Heart left ventricle (tissue), 16 donors: ENCODE measurements around the gene ELFN1. TPM values are rescaled to one million over a fixed set of nuclear protein-coding genes. Genes with fewer than 3 reads are reported as not detected.
A peak's percentile ranks its signal among the peaks of the same experiment; 100 is the strongest.

Source experiments
- ATAC-seq, 4 donors: fragments of 200-7000 bp; cut with Tn5 transposase; one replicate each; pipeline ENCODE4 v1.9.1; 2020 to 2022; ENCODE audit warnings: moderate library complexity in 4 of 4, mild to moderate bottlenecking in 3 of 4, moderate number of reproducible peaks in 1 of 4
- DNase-seq, 5 donors: peaks; one replicate each; pipeline ENCODE4 v3.0.0-alpha.2; 2020
- H3K27ac ChIP-seq, 12 donors: fragments of 200-600 bp; sonication (generic) in 4 of 12; one replicate each; pipeline versions ENCODE4 v1.5.0 to v1.8.0; 2016 to 2022; ENCODE audit warnings: mild to moderate bottlenecking in 2 of 12
- H3K27me3 ChIP-seq, 9 donors: fragments of 200-600 bp; sonication (generic) in 2 of 9; one replicate each; pipeline versions ENCODE4 v1.5.1 to v1.8.0; 2016 to 2022; ENCODE audit warnings: mild to moderate bottlenecking in 3 of 9
- H3K36me3 ChIP-seq, 9 donors: fragments of 200-600 bp; sonication (generic) in 2 of 9; one replicate each; pipeline versions ENCODE4 v1.5.0 to v1.8.0; 2018 to 2022; ENCODE audit warnings: mild to moderate bottlenecking in 2 of 9
- H3K4me1 ChIP-seq, 12 donors: fragments of 200-600 bp; sonication (generic) in 4 of 12; one replicate each; pipeline versions ENCODE4 v1.5.0 to v1.8.0; 2016 to 2022; ENCODE audit warnings: mild to moderate bottlenecking in 3 of 12
- H3K4me3 ChIP-seq, 12 donors: fragments of 200-600 bp; sonication (generic) in 4 of 12; one replicate each; pipeline versions ENCODE4 v1.5.0 to v1.8.0; 2017 to 2022; ENCODE audit warnings: mild to moderate bottlenecking in 9 of 12, moderate library complexity in 4 of 12
- H3K9me3 ChIP-seq, 12 donors: fragments of 200-600 bp; sonication (generic) in 4 of 12; one replicate each; pipeline versions ENCODE4 v1.5.0 to v1.8.0; 2016 to 2022; ENCODE audit warnings: mild to moderate bottlenecking in 1 of 12
- CTCF ChIP-seq, 12 donors: fragments of 200-600 bp; sonication (generic) in 4 of 12; IDR thresholded peaks; one replicate each; pipeline versions ENCODE4 v1.5.0 to v1.8.0; 2018 to 2022; ENCODE audit warnings: antibody characterized with exemption in 12 of 12, mild to moderate bottlenecking in 5 of 12
- POLR2A ChIP-seq, 2 donors: fragments of 450-650 bp; IDR thresholded peaks; one replicate each; pipeline ENCODE4 v1.6.1; 2017; ENCODE audit warnings: antibody characterized with exemption in 2 of 2, mild to moderate bottlenecking in 2 of 2, moderate library complexity in 2 of 2
- WGBS, 4 donors: extraction: QIAGEN DNeasy Blood & Tissue Kit in 2 of 4; methylation state at CpG; one replicate each; pipeline versions ENCODE4 v1.1.5 to v1.1.7; 2013 to 2018; 5-methylcytosine and 5-hydroxymethylcytosine counted together
- intact Hi-C, 10 donors: fragments of 100-400 bp; cut with DNase I; formaldehyde crosslinking; loops; one replicate each; pipeline versions ENCODE4 v1.11.1 to v1.14.2; 2022
- polyA plus RNA-seq, 2 donors: library from polyadenylated mRNA; stranded (reverse); fragments of 200-250 nt; gene quantifications; one replicate each; pipeline ENCODE4 v1.2.3, GENCODE V29; 2013
- total RNA-seq, 9 donors: library from RNA; depleted of rRNA in 2 of 9; stranded (reverse); fragments of >200 nt in 2 of 9; fragmentation: NEBNext Ultra II Directional in 3 of 9; extraction: Animal tissue kit (Norgen Biotek cat#: 25700) in 3 of 9; gene quantifications; one replicate each; pipeline versions ENCODE4 v1.1.0 to v1.2.4, GENCODE V29; 2016 to 2023
- donor health status: ischemic (EF 13 %, LVEDD 7.1; RV severe dilation, severe dysfunction).
- donor health status: healthy with polysubstance abuse.
- donor health status: DM: no; HTN: yes; CAD: no.
- donor health status: DM: no; HTN: no; CAD: no.
- donor health status: ischemic (EF 25% LVEDD 6.9; RV normal size, moderate dysfunction).
- donor health status: ischemic (EF 25% LVEDD 5.7; RV mildly dilated, moderate dysfunction).
- donor health status: healthy.
- donor health status: DM: yes; HTN: yes; CAD: no.
- donor health status: ischemic (EF 35%, LVEDD 5.7; RV mildly dilated, moderate dysfunction).
- donor health status: nonischemic (EF 11% LVEDD 7.7; RV severe dilation, severe dysfunction).
- donor health status: DM: yes; HTN: yes; CAD: no.
- donor health status: PGD.
- donor health status: ischemic (EF 29% LVEDD 5.4; RV normal size, mild dysfunction).
- donor health status: nonischemic (EF 23%, LVEDD 6.1; RV moderate dilation, normal function).

Gene ELFN1
- total and polyA plus RNA-seq, 11 donors: 2.6 to 18.6 (median 6.6) TPM

GRCh38 chr7:1676550-1677078, 6.5 kb downstream of the ELFN1 start:
- DNase-seq: peak in 1 of 5 donors; percentile 10
- intact Hi-C loops: no loop called here
- WGBS, 4 donors: 80 to 81% (median 80%) methylated on average over 23 of the region's 23 CpGs

GRCh38 chr7:1677206-1678080, 7.4 kb downstream of the ELFN1 start:
- no peaks in the 10 kb centered on the region for H3K4me1 ChIP-seq
- H3K4me3 ChIP-seq: no peak overlapping the region
- H3K27me3 ChIP-seq: peaks cover 0 to 9% (median 0%) of the 10 kb centered on the region in 9 donors
- DNase-seq (peak in 2 of 5 donors; percentile 9 to 29), ATAC-seq (no peak)
- 77 to 80% (median 78%) methylated on average over 24 to 25 of the region's 25 CpGs for WGBS, 4 donors
- TF ChIP-seq POLR2A (IDR thresholded peaks at IDR 0.05) (no peak), CTCF (IDR thresholded peaks at IDR 0.05) (no peak)
- H3K9me3 ChIP-seq: peaks cover 0 to 6% (median 0%) of the 10 kb centered on the region in 12 donors
- no peak overlapping the region for H3K27ac ChIP-seq
- intact Hi-C loops: no loop called here
- no peaks in the 10 kb centered on the region for H3K36me3 ChIP-seq

More at GRCh38 chr7:1676550-1677078, 6.5 kb downstream of the ELFN1 start:
- ATAC-seq: no peak
- TF ChIP-seq CTCF (IDR thresholded peaks at IDR 0.05) (no peak), POLR2A (IDR thresholded peaks at IDR 0.05) (no peak)
- Histone ChIP-seq H3K36me3 (no peaks in the 10 kb centered on the region), H3K9me3 (no peaks in the 10 kb centered on the region), H3K27me3 (peaks cover 0 to 16% (median 3%) of the 10 kb centered on the region in 9 donors), H3K27ac (no peak overlapping the region), H3K4me1 (no peaks in the 10 kb centered on the region), H3K4me3 (no peak overlapping the region)

- ATAC-seq (no peak), DNase-seq (peak in 2 of 5 donors; percentile 13 to 51)
- TF ChIP-seq POLR2A (IDR thresholded peaks at IDR 0.05): no peak
- TF ChIP-seq CTCF (IDR thresholded peaks at IDR 0.05): no peak
- Histone ChIP-seq H3K27ac (no peak overlapping the region), H3K27me3 (peaks cover 0 to 9% (median 0%) of the 10 kb centered on the region in 9 donors), H3K9me3 (peaks cover 0 to 11% (median 2%) of the 10 kb centered on the region in 12 donors), H3K36me3 (no peaks in the 10 kb centered on the region), H3K4me1 (no peaks in the 10 kb centered on the region), H3K4me3 (no peak overlapping the region)
- 91 to 94% (median 92%) methylated on average over 11 to 13 of the region's 13 CpGs for WGBS, 4 donors
- intact Hi-C loops: no loop called here
Measured at GRCh38 chr7:1678081-1678543, 8.0 kb downstream of the ELFN1 start.
